ENCODE results near the gene ELOVL1.
A peak's percentile ranks its signal among the peaks of the same experiment; 100 is the strongest.

GRCh38 chr1:43366601-43367025 lies 1.2 kb downstream of the ELOVL1 start:
- TF ChIP-seq, protein P1, sequence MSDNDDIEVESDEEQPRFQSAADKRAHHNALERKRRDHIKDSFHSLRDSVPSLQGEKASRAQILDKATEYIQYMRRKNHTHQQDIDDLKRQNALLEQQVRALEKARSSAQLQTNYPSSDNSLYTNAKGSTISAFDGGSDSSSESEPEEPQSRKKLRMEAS (IDR thresholded peaks at IDR 0.05): 0 out of 2 replicates have a peak, but pooled peaks have one; percentile 1
- TF ChIP-seq, protein P2, sequence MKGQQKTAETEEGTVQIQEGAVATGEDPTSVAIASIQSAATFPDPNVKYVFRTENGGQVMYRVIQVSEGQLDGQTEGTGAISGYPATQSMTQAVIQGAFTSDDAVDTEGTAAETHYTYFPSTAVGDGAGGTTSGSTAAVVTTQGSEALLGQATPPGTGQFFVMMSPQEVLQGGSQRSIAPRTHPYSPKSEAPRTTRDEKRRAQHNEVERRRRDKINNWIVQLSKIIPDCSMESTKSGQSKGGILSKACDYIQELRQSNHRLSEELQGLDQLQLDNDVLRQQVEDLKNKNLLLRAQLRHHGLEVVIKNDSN (IDR thresholded peaks at IDR 0.05): no peak
- TF ChIP-seq EP300 (IDR thresholded peaks at IDR 0.05; ENCODE audit: borderline replicate concordance) (no peak), RAD21 (IDR thresholded peaks at IDR 0.05; ENCODE audit: low read depth) (no peak), TAF1 (IDR thresholded peaks at IDR 0.05; ENCODE audit: low read depth) (no peak), CREB1 (IDR thresholded peaks at IDR 0.05; ENCODE audit: low read depth) (no peak), TCF12 (IDR thresholded peaks at IDR 0.05; ENCODE audit: low read depth) (no peak), REST (IDR thresholded peaks at IDR 0.05; ENCODE audit: low read depth) (no peak), EGR1 (IDR thresholded peaks at IDR 0.05) (no peak), FOXM1 (IDR thresholded peaks at IDR 0.05; ENCODE audit: borderline replicate concordance, low read depth) (no peak), NFIC (IDR thresholded peaks at IDR 0.05) (no peak), ZBTB7A (IDR thresholded peaks at IDR 0.05; ENCODE audit: low read depth) (no peak), YY1 (IDR thresholded peaks at IDR 0.05; ENCODE audit: low read depth) (peak; percentile 60), CEBPB (IDR thresholded peaks at IDR 0.05) (no peak)
